ENCODE measurements around the gene TAF11L7.
"Not testable (repeated sequence)": the region's sequence is repeated elsewhere in the genome, so short reads cannot be mapped to it uniquely, and the experiment has no call there.

DNA sequence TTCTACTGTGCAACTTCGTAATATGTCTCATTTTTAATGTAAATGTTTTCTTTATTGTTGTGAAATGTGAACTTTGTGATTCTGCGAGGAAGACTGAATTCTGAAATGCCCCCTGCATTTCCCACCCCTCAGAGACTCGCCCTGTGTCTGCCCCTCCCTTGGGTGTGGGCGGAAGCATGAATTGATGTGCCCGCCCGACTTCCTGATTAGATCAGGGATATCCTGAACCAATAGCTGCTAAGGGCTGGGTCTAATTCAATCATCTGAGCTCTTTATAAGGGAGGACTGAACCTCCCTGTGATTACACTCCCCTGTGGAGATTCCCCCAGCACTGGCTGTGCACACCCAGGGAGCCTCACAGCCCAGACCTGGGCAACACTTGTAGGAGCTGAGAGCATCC, 18.3 kb upstream of the TAF11L7 start, which contains the start of gene TAF11L11:
- TF ChIP-seq, protein P1, sequence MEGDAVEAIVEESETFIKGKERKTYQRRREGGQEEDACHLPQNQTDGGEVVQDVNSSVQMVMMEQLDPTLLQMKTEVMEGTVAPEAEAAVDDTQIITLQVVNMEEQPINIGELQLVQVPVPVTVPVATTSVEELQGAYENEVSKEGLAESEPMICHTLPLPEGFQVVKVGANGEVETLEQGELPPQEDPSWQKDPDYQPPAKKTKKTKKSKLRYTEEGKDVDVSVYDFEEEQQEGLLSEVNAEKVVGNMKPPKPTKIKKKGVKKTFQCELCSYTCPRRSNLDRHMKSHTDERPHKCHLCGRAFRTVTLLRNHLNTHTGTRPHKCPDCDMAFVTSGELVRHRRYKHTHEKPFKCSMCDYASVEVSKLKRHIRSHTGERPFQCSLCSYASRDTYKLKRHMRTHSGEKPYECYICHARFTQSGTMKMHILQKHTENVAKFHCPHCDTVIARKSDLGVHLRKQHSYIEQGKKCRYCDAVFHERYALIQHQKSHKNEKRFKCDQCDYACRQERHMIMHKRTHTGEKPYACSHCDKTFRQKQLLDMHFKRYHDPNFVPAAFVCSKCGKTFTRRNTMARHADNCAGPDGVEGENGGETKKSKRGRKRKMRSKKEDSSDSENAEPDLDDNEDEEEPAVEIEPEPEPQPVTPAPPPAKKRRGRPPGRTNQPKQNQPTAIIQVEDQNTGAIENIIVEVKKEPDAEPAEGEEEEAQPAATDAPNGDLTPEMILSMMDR (IDR thresholded peaks at IDR 0.05), result not testable (repeated sequence)
- TF ChIP-seq POLR2A (IDR thresholded peaks at IDR 0.05), result not testable (repeated sequence)

Data from body of pancreas (tissue), 4 donors.